ENCODE data around the gene HSF5. TPM values are rescaled to one million over a fixed set of nuclear protein-coding genes. Genes with fewer than 3 reads are reported as not detected.

Gene HSF5
- polyA plus RNA-seq, 1 experiment: not detected

DNA sequence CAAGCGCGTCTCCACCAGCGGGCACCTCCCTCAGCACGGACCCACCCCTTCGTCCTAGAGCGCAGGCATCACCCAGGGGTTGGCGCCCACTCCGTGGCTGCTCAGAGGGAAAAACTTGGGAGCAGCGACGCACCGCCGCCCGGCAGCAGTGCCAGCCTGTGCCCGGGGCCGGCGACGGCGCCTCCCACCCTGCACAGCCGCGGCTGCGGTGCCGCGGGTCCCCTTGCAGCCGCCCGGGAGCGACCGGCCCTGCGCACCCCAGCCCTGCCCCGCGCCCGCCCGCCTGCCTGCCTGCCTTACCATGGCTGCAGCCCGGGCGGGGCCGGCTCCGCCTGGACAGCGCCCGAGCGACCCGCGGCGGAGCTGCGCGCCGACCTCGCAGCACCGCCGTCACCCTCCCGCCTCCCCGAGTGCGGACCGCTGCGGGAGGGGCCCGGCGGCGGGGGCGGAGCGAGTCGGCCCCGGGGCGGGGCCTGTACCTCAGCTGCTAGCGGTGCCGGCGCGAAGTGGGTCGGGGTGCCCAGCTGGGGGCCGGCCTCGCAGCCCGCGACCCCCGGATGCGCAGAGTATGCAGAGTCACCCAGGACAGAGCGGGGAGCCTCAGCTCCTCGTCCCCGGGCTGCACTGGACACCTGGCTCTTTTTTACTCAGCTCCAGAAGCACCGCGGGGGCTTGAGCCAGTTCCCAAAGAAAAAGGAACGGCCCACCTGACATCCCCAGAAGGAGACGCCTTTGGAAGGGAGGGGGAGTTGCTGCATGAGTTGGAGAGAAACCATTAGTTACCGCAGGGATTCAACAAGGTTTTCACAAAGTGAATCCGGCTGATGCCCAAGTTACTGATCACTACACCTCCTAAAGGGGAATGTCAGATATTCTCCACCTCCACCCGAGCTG, 43.7 kb upstream of the HSF5 start:
- no peak overlapping the region for H3K27ac ChIP-seq (ENCODE audit: low read depth, low read length)
- peak overlapping the region; percentile 57 for H3K4me3 ChIP-seq (ENCODE audit: low read depth, low read length)
- no peaks in the 10 kb centered on the region for H3K9me3 ChIP-seq (ENCODE audit: control insufficient read depth, insufficient read depth, low read length)
- H3K27me3 ChIP-seq (ENCODE audit: control insufficient read depth, insufficient read depth, low read length): peaks cover 19% of the 10 kb centered on the region
- TF ChIP-seq, protein P1, sequence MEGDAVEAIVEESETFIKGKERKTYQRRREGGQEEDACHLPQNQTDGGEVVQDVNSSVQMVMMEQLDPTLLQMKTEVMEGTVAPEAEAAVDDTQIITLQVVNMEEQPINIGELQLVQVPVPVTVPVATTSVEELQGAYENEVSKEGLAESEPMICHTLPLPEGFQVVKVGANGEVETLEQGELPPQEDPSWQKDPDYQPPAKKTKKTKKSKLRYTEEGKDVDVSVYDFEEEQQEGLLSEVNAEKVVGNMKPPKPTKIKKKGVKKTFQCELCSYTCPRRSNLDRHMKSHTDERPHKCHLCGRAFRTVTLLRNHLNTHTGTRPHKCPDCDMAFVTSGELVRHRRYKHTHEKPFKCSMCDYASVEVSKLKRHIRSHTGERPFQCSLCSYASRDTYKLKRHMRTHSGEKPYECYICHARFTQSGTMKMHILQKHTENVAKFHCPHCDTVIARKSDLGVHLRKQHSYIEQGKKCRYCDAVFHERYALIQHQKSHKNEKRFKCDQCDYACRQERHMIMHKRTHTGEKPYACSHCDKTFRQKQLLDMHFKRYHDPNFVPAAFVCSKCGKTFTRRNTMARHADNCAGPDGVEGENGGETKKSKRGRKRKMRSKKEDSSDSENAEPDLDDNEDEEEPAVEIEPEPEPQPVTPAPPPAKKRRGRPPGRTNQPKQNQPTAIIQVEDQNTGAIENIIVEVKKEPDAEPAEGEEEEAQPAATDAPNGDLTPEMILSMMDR (IDR thresholded peaks at IDR 0.05; ENCODE audit: low read depth, low read length): no peak
- ChIA-PET CTCF (no interaction called here), POLR2A (interaction anchor here (1.0 to 1.7 kb wide), 2 partner anchors 10 to 99 kb away, joined by 5 read pairs; no protein-coding TSS in a partner anchor)
- no peak for DNase-seq (ENCODE audit: low read depth, low spot score)

DNA sequence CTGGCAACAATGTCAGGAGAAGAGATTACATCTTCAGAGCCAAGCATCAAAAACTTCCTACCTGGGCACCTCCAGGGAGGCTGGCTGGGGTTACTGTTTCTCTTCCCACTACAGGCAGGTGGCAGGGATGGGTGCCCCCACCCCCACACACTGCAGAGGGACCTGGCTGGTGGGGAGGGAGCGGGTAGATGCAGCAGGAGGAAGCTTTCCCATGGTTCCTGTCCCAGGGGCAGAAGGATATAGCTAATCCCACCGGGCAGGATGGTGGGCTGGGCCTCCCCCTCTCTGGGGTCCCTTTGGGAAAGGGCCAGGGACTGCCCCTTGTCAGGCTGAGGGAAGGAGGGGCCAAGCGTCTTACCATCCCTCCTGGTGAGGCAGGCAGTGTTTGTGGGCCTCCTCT, 42.9 kb upstream of the HSF5 start:
- no peak overlapping the region for H3K4me3 ChIP-seq (ENCODE audit: low read depth, low read length)
- POLR2A ChIA-PET: no interaction called here
- CTCF ChIA-PET: interaction anchor here (1.2 kb wide), 1 partner anchor 46 kb away, joined by 3 read pairs; no protein-coding TSS in a partner anchor
- H3K27ac ChIP-seq (ENCODE audit: low read depth, low read length): no peak overlapping the region
- H3K9me3 ChIP-seq (ENCODE audit: control insufficient read depth, insufficient read depth, low read length): no peaks in the 10 kb centered on the region
- TF ChIP-seq, protein P1 (IDR thresholded peaks at IDR 0.05; ENCODE audit: low read depth, low read length): no peak
- no peak for DNase-seq (ENCODE audit: low read depth, low spot score)
- H3K27me3 ChIP-seq (ENCODE audit: control insufficient read depth, insufficient read depth, low read length): peaks cover 15% of the 10 kb centered on the region

DNA sequence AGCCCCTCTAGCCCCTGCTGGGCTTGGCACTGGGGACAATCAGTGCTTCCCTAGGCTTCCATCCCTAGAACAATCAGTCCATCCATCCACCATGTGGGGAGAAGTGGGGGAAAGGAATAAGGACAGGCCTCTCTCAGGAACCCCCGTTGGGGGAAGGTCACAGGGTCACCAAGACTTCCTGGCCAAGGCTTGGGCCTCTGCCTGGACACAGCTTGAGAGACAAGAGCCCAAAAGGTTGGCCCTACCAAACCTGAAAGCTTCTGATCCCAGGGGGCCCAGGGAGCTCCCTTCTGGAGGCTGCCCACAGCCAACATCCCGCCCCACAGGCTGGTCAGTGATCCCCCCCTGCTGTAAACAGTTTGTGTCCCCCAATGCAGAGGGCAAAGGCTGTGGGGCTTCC, 42.4 kb upstream of the HSF5 start:
- Histone ChIP-seq H3K27me3 (ENCODE audit: control insufficient read depth, insufficient read depth, low read length) (peaks cover 15% of the 10 kb centered on the region), H3K9me3 (ENCODE audit: control insufficient read depth, insufficient read depth, low read length) (no peaks in the 10 kb centered on the region), H3K27ac (ENCODE audit: low read depth, low read length) (no peak overlapping the region), H3K4me3 (ENCODE audit: low read depth, low read length) (no peak overlapping the region)
- ChIA-PET POLR2A (no interaction called here), CTCF (interaction anchor here (1.2 kb wide), 1 partner anchor 47 kb away, joined by 3 read pairs; no protein-coding TSS in a partner anchor)
- no peak for DNase-seq (ENCODE audit: low read depth, low spot score)
- TF ChIP-seq, protein P1 (IDR thresholded peaks at IDR 0.05; ENCODE audit: low read depth, low read length): no peak

DNA sequence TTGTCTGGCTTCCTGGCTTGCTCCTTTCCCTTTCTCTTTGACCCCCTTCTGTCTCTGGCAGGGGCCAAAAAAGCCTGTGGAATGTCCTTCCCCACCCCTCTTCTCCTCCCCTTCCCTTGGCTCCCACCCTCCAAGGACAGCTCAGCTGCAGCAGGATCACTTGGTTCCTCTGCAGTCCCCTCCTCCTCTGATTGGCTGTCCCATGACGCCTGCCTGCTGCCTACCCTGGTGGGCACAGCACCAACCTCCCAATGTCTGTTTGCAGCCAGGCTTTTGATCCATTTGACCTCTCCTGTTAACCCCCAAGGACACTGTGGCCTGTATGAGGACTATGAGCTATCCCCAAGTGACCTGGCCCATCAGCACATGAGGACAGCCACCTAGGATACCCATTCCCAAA, 41.1 kb upstream of the HSF5 start:
- ChIA-PET POLR2A (no interaction called here), CTCF (interaction anchor here (2.8 kb wide), 1 partner anchor 49 kb away, joined by 10 read pairs; no protein-coding TSS in a partner anchor)
- Histone ChIP-seq H3K27me3 (ENCODE audit: control insufficient read depth, insufficient read depth, low read length) (peaks cover 15% of the 10 kb centered on the region), H3K27ac (ENCODE audit: low read depth, low read length) (no peak overlapping the region), H3K4me3 (ENCODE audit: low read depth, low read length) (no peak overlapping the region), H3K9me3 (ENCODE audit: control insufficient read depth, insufficient read depth, low read length) (no peaks in the 10 kb centered on the region)
- no peak for DNase-seq (ENCODE audit: low read depth, low spot score)
- TF ChIP-seq, protein P1 (IDR thresholded peaks at IDR 0.05; ENCODE audit: low read depth, low read length): no peak

DNA sequence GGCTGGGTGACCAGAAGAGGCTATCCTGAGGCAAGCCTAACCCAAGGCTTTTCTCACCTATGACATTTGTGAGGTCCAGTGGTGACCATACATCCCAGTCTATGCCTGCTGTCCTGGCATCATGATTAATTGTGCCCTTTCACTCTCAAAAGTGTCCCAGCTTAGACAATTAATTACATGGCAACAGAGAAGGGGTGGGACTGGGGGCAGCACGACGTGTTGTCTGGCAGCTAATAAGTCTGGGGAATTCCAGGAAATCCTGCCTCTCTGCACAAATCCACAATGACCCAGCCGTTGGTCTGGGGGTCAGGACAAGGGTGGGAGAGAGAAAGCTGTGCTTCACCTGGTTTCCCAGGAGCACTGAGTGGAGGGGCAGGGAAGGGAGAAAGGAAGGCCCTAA, 40.2 kb upstream of the HSF5 start:
- no peak for DNase-seq (ENCODE audit: low read depth, low spot score)
- Histone ChIP-seq H3K9me3 (ENCODE audit: control insufficient read depth, insufficient read depth, low read length) (no peaks in the 10 kb centered on the region), H3K27me3 (ENCODE audit: control insufficient read depth, insufficient read depth, low read length) (peaks cover 11% of the 10 kb centered on the region), H3K27ac (ENCODE audit: low read depth, low read length) (no peak overlapping the region), H3K4me3 (ENCODE audit: low read depth, low read length) (no peak overlapping the region)
- POLR2A ChIA-PET: no interaction called here
- TF ChIP-seq, protein P1 (IDR thresholded peaks at IDR 0.05; ENCODE audit: low read depth, low read length): no peak
- CTCF ChIA-PET: interaction anchor here (2.8 kb wide), 1 partner anchor 49 kb away, joined by 10 read pairs; no protein-coding TSS in a partner anchor
